CD4-positive, CD25-positive, alpha-beta regulatory T cell (primary cell): ENCODE measurements around the gene GALNTL6. TPM values are rescaled to one million over a fixed set of nuclear protein-coding genes. Genes with fewer than 3 reads are reported as not detected.

ENCODE experiments used
- ATAC-seq, 2 donors: fragments of 150-1000 bp; cut with Tn5 transposase; one replicate each; pipeline ENCODE4 v1.10.0; 2021; ENCODE audit warnings: low read depth in 2 of 2, moderate number of reproducible peaks in 2 of 2, moderate library complexity in 1 of 2
- DNase-seq, 3 donors: peaks; one replicate each; pipeline versions ENCODE4 v3.0.0 to v3.0.0-alpha.2; 2012 to 2022; ENCODE audit warnings: mixed read lengths in 1 of 3
- H3K27ac ChIP-seq: one replicate; pipeline ENCODE4 v1.7.0; 2013; ENCODE audit warnings: mild to moderate bottlenecking, low read length; ENCODE audit not compliant: insufficient read depth, poor library complexity, severe bottlenecking
- H3K27me3 ChIP-seq: one replicate; pipeline ENCODE4 v1.7.0; 2013; ENCODE audit warnings: low read length; ENCODE audit not compliant: control insufficient read depth, insufficient read depth
- H3K36me3 ChIP-seq: one replicate; pipeline ENCODE4 v1.7.0; 2013; ENCODE audit warnings: mild to moderate bottlenecking, low read length, moderate library complexity; ENCODE audit not compliant: control insufficient read depth, insufficient read depth
- H3K4me1 ChIP-seq: 2 replicates; pipeline ENCODE4 v1.7.0; 2013; ENCODE audit warnings: mild to moderate bottlenecking, low read length; ENCODE audit not compliant: insufficient read depth, control insufficient read depth, poor library complexity, severe bottlenecking
- H3K4me3 ChIP-seq: one replicate; pipeline ENCODE4 v1.7.0; 2013; ENCODE audit warnings: low read depth, mild to moderate bottlenecking, low read length, moderate library complexity
- H3K9me3 ChIP-seq, 2 experiments: 1 replicate in 1 of 2; 2 replicates in 1 of 2; pipeline ENCODE4 v1.7.0; 2013; ENCODE audit warnings: low read length in 2 of 2, mild to moderate bottlenecking in 1 of 2, moderate library complexity in 1 of 2; ENCODE audit not compliant: control insufficient read depth in 2 of 2
- H3K27ac Mint-ChIP-seq, 3 donors: one replicate each; pipeline ENCODE4 v1.8.0; 2020 to 2022; ENCODE audit warnings: mild to moderate bottlenecking in 3 of 3, mixed read lengths in 3 of 3, moderate library complexity in 2 of 3
- H3K27me3 Mint-ChIP-seq: one replicate; pipeline ENCODE4 v1.8.0; 2022; ENCODE audit warnings: mild to moderate bottlenecking, mixed read lengths
- H3K36me3 Mint-ChIP-seq: one replicate; pipeline ENCODE4 v1.8.0; 2020; ENCODE audit warnings: mixed read lengths
- H3K4me1 Mint-ChIP-seq, 4 donors: one replicate each; pipeline ENCODE4 v1.8.0; 2020 to 2022; ENCODE audit warnings: mixed read lengths in 4 of 4, mild to moderate bottlenecking in 1 of 4
- H3K4me3 Mint-ChIP-seq, 4 donors: one replicate each; pipeline ENCODE4 v1.8.0; 2020 to 2022; ENCODE audit warnings: mild to moderate bottlenecking in 4 of 4, mixed read lengths in 4 of 4, moderate library complexity in 3 of 4
- H3K9me3 Mint-ChIP-seq, 7 donors: one replicate each; pipeline ENCODE4 v1.8.0; 2020 to 2022; ENCODE audit warnings: mixed read lengths in 7 of 7, mild to moderate bottlenecking in 3 of 7, moderate library complexity in 2 of 7
- polyA plus RNA-seq, 4 donors: library from polyadenylated mRNA; unstranded; fragments of 300-500 nt; fragmentation: Illumina TruSeq; gene quantifications; one replicate each; pipeline ENCODE4 v1.2.3, GENCODE V29; 2021
- total RNA-seq: library from RNA; stranded (reverse); gene quantifications from one replicate; pipeline ENCODE4 v1.2.3, GENCODE V29; 2022

Gene GALNTL6
- total and polyA plus RNA-seq, 5 donors from 2014 or later = not detected

DNA sequence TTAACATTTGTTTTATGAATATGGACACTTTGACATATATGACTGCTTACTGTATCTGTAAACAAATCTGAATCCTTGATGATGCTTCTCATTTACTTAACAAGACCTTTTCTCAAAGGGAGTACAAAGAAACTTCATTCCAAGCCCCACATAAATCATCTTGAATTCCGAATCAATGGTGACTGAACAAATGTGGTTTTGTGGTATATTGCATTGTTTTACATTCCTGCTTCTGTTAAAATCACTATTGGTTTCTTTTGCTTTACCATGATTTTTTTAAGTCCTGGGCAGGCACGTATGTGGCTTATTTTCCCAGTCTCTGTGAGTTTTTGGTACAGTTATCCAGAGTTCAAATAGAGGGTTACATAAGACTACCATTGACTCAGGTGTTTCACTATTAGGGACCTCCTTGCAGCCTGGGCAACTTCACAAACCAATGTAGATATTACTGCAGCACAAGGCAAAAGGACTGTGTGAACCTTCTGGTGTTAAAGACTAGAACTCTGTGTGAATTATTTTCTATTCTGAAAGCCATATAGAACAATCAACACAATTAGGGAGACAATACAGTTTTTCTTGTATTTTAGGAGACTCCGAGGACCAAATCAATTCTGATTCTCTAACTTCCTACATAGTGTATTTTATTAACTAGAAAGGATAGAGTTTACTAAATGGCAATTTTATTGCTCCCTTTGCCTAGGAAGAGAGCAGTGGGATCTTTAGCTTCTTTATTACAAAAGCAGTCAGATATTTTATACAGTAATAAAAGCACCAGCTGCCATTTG is 196.4 kb downstream of the GALNTL6 start:
- Mint-ChIP-seq H3K27ac (no peak overlapping the region), H3K36me3 (no peaks in the 10 kb centered on the region), H3K4me3 (no peak overlapping the region), H3K4me1 (no peaks in the 10 kb centered on the region), H3K27me3 (no peaks in the 10 kb centered on the region), H3K9me3 (peaks cover 0 to 16% (median 5%) of the 10 kb centered on the region in 7 donors)
- H3K27ac ChIP-seq = no peak overlapping the region
- no peaks in the 10 kb centered on the region for H3K36me3 ChIP-seq
- no peaks in the 10 kb centered on the region for H3K27me3 ChIP-seq
- no peak for ATAC-seq
- no peaks in the 10 kb centered on the region for H3K4me1 ChIP-seq
- no peak for DNase-seq
- H3K4me3 ChIP-seq = no peak overlapping the region
- no peaks in the 10 kb centered on the region for H3K9me3 ChIP-seq

DNA sequence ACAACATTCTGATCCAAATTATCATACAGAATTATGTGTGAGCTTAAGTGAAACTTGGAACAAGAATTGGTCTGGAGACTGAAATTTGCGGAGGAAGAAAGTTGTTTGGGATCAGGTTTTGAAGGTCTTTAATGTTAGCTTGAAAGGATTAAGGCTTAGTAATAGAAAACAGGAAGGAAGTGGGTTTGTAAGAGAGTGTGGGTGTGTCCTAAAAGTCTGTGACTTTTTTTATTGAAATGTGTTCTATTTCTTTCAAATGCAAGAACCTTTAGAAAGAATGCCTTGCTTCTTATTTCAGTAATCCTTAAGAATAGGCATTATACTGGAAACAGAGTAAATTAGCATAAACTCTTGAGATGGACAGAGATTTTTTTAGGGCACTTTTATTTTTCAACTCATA is 198.0 kb downstream of the GALNTL6 start:
- Mint-ChIP-seq H3K9me3 (peaks cover 0 to 20% (median 8%) of the 10 kb centered on the region in 7 donors), H3K4me3 (no peak overlapping the region), H3K4me1 (no peaks in the 10 kb centered on the region), H3K27me3 (no peaks in the 10 kb centered on the region), H3K36me3 (no peaks in the 10 kb centered on the region), H3K27ac (no peak overlapping the region)
- no peaks in the 10 kb centered on the region for H3K27me3 ChIP-seq
- H3K4me3 ChIP-seq = no peak overlapping the region
- H3K36me3 ChIP-seq = no peaks in the 10 kb centered on the region
- ATAC-seq (no peak), DNase-seq (no peak)
- H3K4me1 ChIP-seq = no peaks in the 10 kb centered on the region
- H3K9me3 ChIP-seq = no peaks in the 10 kb centered on the region
- H3K27ac ChIP-seq = no peak overlapping the region

DNA sequence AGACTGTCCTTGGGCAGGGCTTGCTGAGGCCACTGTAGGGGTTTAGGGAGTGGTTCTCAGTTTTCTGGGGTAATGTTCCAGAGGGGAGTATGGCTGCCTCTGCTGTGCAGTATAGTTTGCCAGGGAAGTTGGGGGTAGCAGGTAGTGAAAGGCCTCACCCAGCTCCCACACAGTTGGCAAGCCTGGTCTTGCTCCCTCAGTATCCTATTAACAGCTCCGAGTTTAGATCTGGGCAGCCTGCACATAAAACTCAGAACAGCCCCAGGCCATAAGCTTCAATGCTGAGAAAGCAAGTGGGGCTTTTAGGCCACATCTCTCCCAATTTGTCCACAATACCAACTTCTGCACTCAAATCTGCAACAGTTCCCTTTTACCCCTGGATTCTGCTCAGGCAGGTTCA is 205.2 kb downstream of the GALNTL6 start:
- no peaks in the 10 kb centered on the region for H3K27me3 ChIP-seq
- H3K9me3 Mint-ChIP-seq = peaks cover 0 to 22% (median 11%) of the 10 kb centered on the region in 7 donors
- H3K36me3 Mint-ChIP-seq = no peaks in the 10 kb centered on the region
- H3K27ac Mint-ChIP-seq = no peak overlapping the region
- H3K9me3 ChIP-seq = no peaks in the 10 kb centered on the region
- H3K27me3 Mint-ChIP-seq = no peaks in the 10 kb centered on the region
- H3K4me3 Mint-ChIP-seq = no peak overlapping the region
- no peaks in the 10 kb centered on the region for H3K4me1 Mint-ChIP-seq
- H3K4me1 ChIP-seq = no peaks in the 10 kb centered on the region
- H3K36me3 ChIP-seq = no peaks in the 10 kb centered on the region
- no peak overlapping the region for H3K27ac ChIP-seq
- DNase-seq = no peak
- no peak for ATAC-seq
- no peak overlapping the region for H3K4me3 ChIP-seq

DNA sequence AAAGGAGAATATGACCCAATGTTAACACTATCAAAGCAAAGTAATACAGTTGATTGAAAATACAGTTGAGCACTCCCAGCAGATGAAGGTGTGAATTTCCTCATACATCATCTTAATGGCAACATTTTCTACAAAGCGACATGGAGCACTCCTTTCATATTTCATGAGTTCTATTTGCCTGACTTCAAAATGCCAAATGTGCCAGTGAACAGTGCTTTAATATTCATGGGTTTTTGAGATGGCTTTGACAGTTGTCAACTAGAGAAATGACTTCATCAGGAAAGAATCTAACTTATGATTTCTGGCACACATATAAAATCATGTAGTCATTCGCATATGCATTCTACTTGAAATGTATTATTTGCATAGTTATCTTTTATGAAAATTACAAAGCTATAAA is 222.4 kb downstream of the GALNTL6 start:
- DNase-seq = no peak
- H3K27ac ChIP-seq = no peak overlapping the region
- no peaks in the 10 kb centered on the region for H3K4me1 ChIP-seq
- Mint-ChIP-seq H3K27me3 (no peaks in the 10 kb centered on the region), H3K27ac (no peak overlapping the region), H3K9me3 (peaks cover 0 to 11% (median 4%) of the 10 kb centered on the region in 7 donors), H3K36me3 (no peaks in the 10 kb centered on the region), H3K4me3 (no peak overlapping the region), H3K4me1 (no peaks in the 10 kb centered on the region)
- no peaks in the 10 kb centered on the region for H3K9me3 ChIP-seq
- H3K4me3 ChIP-seq = no peak overlapping the region
- ATAC-seq = no peak
- H3K36me3 ChIP-seq = no peaks in the 10 kb centered on the region
- H3K27me3 ChIP-seq = no peaks in the 10 kb centered on the region

DNA sequence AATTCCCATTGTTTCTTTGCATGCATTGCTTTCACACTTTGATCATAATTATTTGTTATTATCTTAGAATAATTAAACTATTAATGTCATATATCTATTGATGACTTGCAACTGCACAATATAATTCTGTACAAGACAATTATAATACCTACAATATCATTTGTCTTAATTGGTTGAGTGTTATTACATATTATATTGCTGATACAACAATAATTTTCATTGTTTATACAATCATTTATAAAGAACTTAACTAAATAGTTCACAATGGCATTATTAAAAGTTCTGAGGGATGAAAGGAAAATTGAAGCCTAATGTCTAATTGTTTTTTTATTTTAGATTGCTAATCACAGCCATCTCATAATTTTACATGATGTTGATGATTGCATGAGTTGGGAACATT is 227.6 kb downstream of the GALNTL6 start:
- Mint-ChIP-seq H3K4me1 (no peaks in the 10 kb centered on the region), H3K9me3 (peaks cover 1 to 19% (median 4%) of the 10 kb centered on the region in 7 donors), H3K27me3 (no peaks in the 10 kb centered on the region), H3K4me3 (no peak overlapping the region), H3K27ac (no peak overlapping the region), H3K36me3 (no peaks in the 10 kb centered on the region)
- Histone ChIP-seq H3K27me3 (no peaks in the 10 kb centered on the region), H3K9me3 (peaks cover 0 to 2% of the 10 kb centered on the region in 2 experiments), H3K27ac (no peak overlapping the region), H3K4me3 (no peak overlapping the region), H3K36me3 (no peaks in the 10 kb centered on the region), H3K4me1 (no peaks in the 10 kb centered on the region)
- DNase-seq (no peak), ATAC-seq (no peak)

DNA sequence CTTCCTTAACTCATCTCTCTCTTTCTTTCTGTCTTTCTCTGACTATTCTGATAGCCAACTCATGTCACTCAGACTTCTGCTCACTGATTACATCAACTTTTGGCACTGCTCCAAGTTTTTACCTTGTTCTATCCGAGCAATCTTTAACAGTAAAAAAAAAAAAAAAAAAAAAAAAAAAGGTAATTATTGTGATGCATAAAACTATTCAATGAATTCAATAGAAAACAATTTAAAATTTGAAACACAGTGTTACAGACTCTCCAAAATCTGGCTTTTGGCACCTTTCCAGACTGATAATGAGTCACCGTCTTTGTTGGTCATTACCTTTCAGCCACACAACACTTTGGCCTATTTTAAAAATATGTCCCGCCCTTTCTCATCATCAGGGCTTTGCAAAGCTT is 229.5 kb downstream of the GALNTL6 start:
- no peaks in the 10 kb centered on the region for H3K4me1 Mint-ChIP-seq
- H3K36me3 Mint-ChIP-seq = no peaks in the 10 kb centered on the region
- Histone ChIP-seq H3K27ac (no peak overlapping the region), H3K27me3 (no peaks in the 10 kb centered on the region), H3K36me3 (no peaks in the 10 kb centered on the region), H3K9me3 (peaks cover 0 to 2% of the 10 kb centered on the region in 2 experiments), H3K4me1 (no peaks in the 10 kb centered on the region), H3K4me3 (no peak overlapping the region)
- H3K4me3 Mint-ChIP-seq = no peak overlapping the region
- H3K27ac Mint-ChIP-seq = no peak overlapping the region
- peaks cover 4 to 19% (median 7%) of the 10 kb centered on the region in 7 donors for H3K9me3 Mint-ChIP-seq
- no peak for DNase-seq
- no peaks in the 10 kb centered on the region for H3K27me3 Mint-ChIP-seq
- ATAC-seq = no peak

DNA sequence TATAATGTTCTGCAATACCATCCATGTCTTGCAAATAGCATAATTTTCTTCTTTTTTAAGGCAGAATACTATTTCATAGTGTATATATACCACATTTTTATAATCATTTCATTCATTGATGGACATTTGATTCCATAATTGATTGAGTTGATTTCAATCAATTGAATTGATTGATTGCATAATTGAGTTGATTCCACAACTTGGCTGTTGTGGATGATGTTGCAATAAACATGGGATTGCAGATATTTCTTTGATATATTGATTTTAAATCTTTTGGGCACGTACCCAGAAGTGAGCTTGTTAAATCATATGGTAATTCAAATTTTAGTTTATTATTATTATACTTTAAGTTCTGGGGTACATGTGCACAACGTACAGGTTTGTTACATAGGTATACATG is 232.8 kb downstream of the GALNTL6 start:
- Histone ChIP-seq H3K27me3 (no peaks in the 10 kb centered on the region), H3K4me1 (no peaks in the 10 kb centered on the region), H3K4me3 (no peak overlapping the region), H3K36me3 (no peaks in the 10 kb centered on the region), H3K27ac (no peak overlapping the region), H3K9me3 (peaks cover 0 to 3% of the 10 kb centered on the region in 2 experiments)
- no peak for DNase-seq
- ATAC-seq = no peak
- Mint-ChIP-seq H3K27me3 (no peaks in the 10 kb centered on the region), H3K36me3 (no peaks in the 10 kb centered on the region), H3K9me3 (peaks cover 3 to 17% (median 7%) of the 10 kb centered on the region in 7 donors), H3K4me3 (no peak overlapping the region), H3K4me1 (no peaks in the 10 kb centered on the region), H3K27ac (no peak overlapping the region)

DNA sequence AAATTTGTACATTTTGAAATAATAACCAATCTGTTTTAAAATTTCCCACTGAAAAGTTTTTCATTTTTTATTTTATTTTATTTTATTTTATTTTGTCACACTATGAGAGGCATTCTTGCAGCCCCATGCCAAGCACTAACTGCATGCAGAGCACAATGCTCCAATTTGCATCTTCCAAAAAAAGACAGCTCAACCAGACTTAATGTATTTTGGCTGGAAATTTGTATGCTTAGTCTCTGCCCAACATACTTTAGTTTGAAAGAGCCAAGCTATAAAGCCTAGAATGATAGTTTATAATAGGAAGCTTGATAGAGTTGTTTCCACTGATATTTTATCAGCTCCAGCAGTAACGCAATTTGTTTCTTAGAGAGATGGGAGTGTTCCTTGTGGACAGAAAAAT is 235.5 kb downstream of the GALNTL6 start:
- DNase-seq (no peak), ATAC-seq (no peak)
- no peak overlapping the region for H3K27ac Mint-ChIP-seq
- H3K4me1 ChIP-seq = no peaks in the 10 kb centered on the region
- no peaks in the 10 kb centered on the region for H3K4me1 Mint-ChIP-seq
- peaks cover 3% of the 10 kb centered on the region in 2 experiments for H3K9me3 ChIP-seq
- H3K9me3 Mint-ChIP-seq = peaks cover 4 to 16% (median 9%) of the 10 kb centered on the region in 7 donors
- no peak overlapping the region for H3K4me3 ChIP-seq
- no peaks in the 10 kb centered on the region for H3K27me3 Mint-ChIP-seq
- H3K27ac ChIP-seq = no peak overlapping the region
- H3K27me3 ChIP-seq = no peaks in the 10 kb centered on the region
- H3K4me3 Mint-ChIP-seq = no peak overlapping the region
- no peaks in the 10 kb centered on the region for H3K36me3 ChIP-seq
- H3K36me3 Mint-ChIP-seq = no peaks in the 10 kb centered on the region
